Measurements from ENCODE around the gene STAT5B. TPM values are rescaled to one million over a fixed set of nuclear protein-coding genes. Genes with fewer than 3 reads are reported as not detected.
"Not testable (repeated sequence)": the region's sequence is repeated elsewhere in the genome, so short reads cannot be mapped to it uniquely, and the experiment has no call there.

Gene STAT5B
- total RNA-seq, 1 donor from 2014 or later: 49.2 TPM

- no peak for TF ChIP-seq CTCF (conservative IDR thresholded peaks at IDR 0.05)
- Mint-ChIP-seq H3K4me1 (peaks cover 34% of the 10 kb centered on the region), H3K4me3 (no peak overlapping the region), H3K36me3 (ENCODE audit: low read depth) (no peaks in the 10 kb centered on the region), H3K27ac (ENCODE audit: unreplicated experiment) (no peak overlapping the region), H3K9me3 (no peaks in the 10 kb centered on the region), H3K27me3 (ENCODE audit: low read depth) (no peaks in the 10 kb centered on the region)
- DNase-seq (ENCODE audit: low read depth, low spot score): no peak
Measured at GRCh38 chr17:42309142-42309541, 33.0 kb upstream of the STAT5B start.

GRCh38 chr17:42308446-42308845 lies 32.3 kb upstream of the STAT5B start:
- Mint-ChIP-seq H3K27me3 (ENCODE audit: low read depth) (no peaks in the 10 kb centered on the region), H3K9me3 (no peaks in the 10 kb centered on the region), H3K27ac (ENCODE audit: unreplicated experiment) (no peak overlapping the region), H3K4me3 (no peak overlapping the region), H3K36me3 (ENCODE audit: low read depth) (no peaks in the 10 kb centered on the region), H3K4me1 (peaks cover 30% of the 10 kb centered on the region)
- DNase-seq (ENCODE audit: low read depth, low spot score): no peak
- no peak for TF ChIP-seq CTCF (conservative IDR thresholded peaks at IDR 0.05)

- no peak overlapping the region for H3K27ac Mint-ChIP-seq (ENCODE audit: unreplicated experiment)
- no peak for TF ChIP-seq CTCF (conservative IDR thresholded peaks at IDR 0.05)
- no peak for DNase-seq (ENCODE audit: low read depth, low spot score)
Measured at GRCh38 chr17:42307362-42307927, 31.3 kb upstream of the STAT5B start.

GRCh38 chr17:42306385-42306667 lies 30.1 kb upstream of the STAT5B start:
- H3K9me3 Mint-ChIP-seq: no peaks in the 10 kb centered on the region
- no peak for DNase-seq (ENCODE audit: low read depth, low spot score)
- no peaks in the 10 kb centered on the region for H3K27me3 Mint-ChIP-seq (ENCODE audit: low read depth)
- no peak overlapping the region for H3K4me3 Mint-ChIP-seq
- no peak overlapping the region for H3K27ac Mint-ChIP-seq (ENCODE audit: unreplicated experiment)
- H3K36me3 Mint-ChIP-seq (ENCODE audit: low read depth): no peaks in the 10 kb centered on the region
- TF ChIP-seq CTCF (conservative IDR thresholded peaks at IDR 0.05): no peak
- H3K4me1 Mint-ChIP-seq: peaks cover 20% of the 10 kb centered on the region

More at GRCh38 chr17:42307362-42307927, 31.3 kb upstream of the STAT5B start:
- Mint-ChIP-seq H3K36me3 (ENCODE audit: low read depth) (no peaks in the 10 kb centered on the region), H3K9me3 (no peaks in the 10 kb centered on the region), H3K4me1 (peaks cover 28% of the 10 kb centered on the region), H3K4me3 (no peak overlapping the region), H3K27me3 (ENCODE audit: low read depth) (no peaks in the 10 kb centered on the region)

- Mint-ChIP-seq H3K4me3 (no peak overlapping the region), H3K27me3 (ENCODE audit: low read depth) (no peaks in the 10 kb centered on the region), H3K9me3 (no peaks in the 10 kb centered on the region), H3K27ac (ENCODE audit: unreplicated experiment) (no peak overlapping the region), H3K36me3 (ENCODE audit: low read depth) (no peaks in the 10 kb centered on the region), H3K4me1 (peaks cover 14% of the 10 kb centered on the region)
- DNase-seq (ENCODE audit: low read depth, low spot score): no peak
- no peak for TF ChIP-seq CTCF (conservative IDR thresholded peaks at IDR 0.05)
Measured at GRCh38 chr17:42305543-42306384, 29.6 kb upstream of the STAT5B start.

- DNase-seq (ENCODE audit: low read depth, low spot score); H3K9me3 Mint-ChIP-seq; H3K27ac Mint-ChIP-seq (ENCODE audit: unreplicated experiment); H3K27me3 Mint-ChIP-seq (ENCODE audit: low read depth); H3K4me3 Mint-ChIP-seq; H3K36me3 Mint-ChIP-seq (ENCODE audit: low read depth); H3K4me1 Mint-ChIP-seq: not testable (repeated sequence)
Measured at GRCh38 chr17:42305031-42305330, 28.8 kb upstream of the STAT5B start.

Data from neural crest cell (in vitro differentiated cells).